ENCODE data around the gene SPPL2A. TPM values are rescaled to one million over a fixed set of nuclear protein-coding genes. Genes with fewer than 3 reads are reported as not detected.

Gene SPPL2A
- total and polyA plus RNA-seq, 2 of the 13 experiments (the other 11 are each of a cell fraction or from before 2014, with no cell fraction given): 80.5 to 105 TPM

DNA sequence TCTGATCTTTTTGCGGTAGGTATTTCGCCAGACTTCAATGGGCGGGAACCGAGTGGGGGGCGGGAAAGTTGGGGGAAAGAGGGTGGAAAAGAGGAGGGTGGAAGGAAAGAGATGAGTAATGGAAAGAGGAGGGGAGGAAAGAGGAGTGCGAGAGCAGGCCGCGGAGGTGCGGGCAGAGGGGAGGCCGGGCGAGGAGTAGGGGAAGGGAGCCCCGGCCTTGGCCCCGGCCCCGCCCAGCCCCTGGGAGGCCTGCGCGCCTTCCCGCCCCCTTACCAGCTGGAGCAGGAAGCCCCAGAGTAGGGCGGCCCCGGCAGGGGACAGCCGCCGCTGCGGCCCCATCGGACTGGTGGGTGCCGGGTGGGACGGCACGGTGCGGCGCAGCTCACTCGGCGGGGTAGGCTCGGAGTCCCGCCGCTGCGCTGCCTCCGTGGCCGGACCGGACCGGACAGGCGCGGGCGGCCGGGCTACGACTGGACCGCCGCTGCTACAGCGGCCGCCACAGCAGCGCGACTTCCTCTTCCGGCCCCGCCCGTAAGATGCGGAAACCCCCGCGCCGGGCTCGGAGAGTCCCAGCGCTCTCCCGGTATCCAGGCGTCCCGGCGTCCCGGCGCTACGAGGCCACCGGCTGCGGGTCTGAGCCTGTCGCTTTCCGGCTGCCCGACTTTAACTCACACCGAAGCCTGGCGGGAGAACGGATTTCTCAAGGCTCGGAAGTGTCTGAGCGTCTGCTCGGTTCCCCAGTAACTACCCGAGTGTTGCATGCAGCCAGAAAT lies at the start of gene SPPL2A (continued):
- TF ChIP-seq HIVEP1 (CRISPR knock-in tag; IDR thresholded peaks at IDR 0.05): 0 out of 2 replicates have a peak, but pooled peaks have one; percentile 3
- peak; percentile 90 for TF ChIP-seq ETV6 (CRISPR knock-in tag; conservative IDR thresholded peaks at IDR 0.05)
- TF ChIP-seq ZBTB42 (CRISPR knock-in tag; IDR thresholded peaks at IDR 0.05): no peak
- no peak for TF ChIP-seq ATF5 (CRISPR knock-in tag; IDR thresholded peaks at IDR 0.05; ENCODE audit: low read depth)
- TF ChIP-seq SCMH1 (CRISPR knock-in tag; IDR thresholded peaks at IDR 0.05; ENCODE audit: borderline replicate concordance): no peak
- peak; percentile 79; the same call in 1 of the 2 replicates for TF ChIP-seq ERF (CRISPR knock-in tag; IDR thresholded peaks at IDR 0.05)
- TF ChIP-seq MXI1 (IDR thresholded peaks at IDR 0.05; ENCODE audit: borderline replicate concordance, low read depth, low read length): peak; percentile 48; the same call in 1 of the 3 replicates
- no peak for TF ChIP-seq RBM22 (optimal IDR thresholded peaks at IDR 0.05; ENCODE audit: low read length)
- TF ChIP-seq FOXA3 (CRISPR knock-in tag; IDR thresholded peaks at IDR 0.05): peak; percentile 19; the same call in 1 of the 2 replicates
- TF ChIP-seq, protein P1, sequence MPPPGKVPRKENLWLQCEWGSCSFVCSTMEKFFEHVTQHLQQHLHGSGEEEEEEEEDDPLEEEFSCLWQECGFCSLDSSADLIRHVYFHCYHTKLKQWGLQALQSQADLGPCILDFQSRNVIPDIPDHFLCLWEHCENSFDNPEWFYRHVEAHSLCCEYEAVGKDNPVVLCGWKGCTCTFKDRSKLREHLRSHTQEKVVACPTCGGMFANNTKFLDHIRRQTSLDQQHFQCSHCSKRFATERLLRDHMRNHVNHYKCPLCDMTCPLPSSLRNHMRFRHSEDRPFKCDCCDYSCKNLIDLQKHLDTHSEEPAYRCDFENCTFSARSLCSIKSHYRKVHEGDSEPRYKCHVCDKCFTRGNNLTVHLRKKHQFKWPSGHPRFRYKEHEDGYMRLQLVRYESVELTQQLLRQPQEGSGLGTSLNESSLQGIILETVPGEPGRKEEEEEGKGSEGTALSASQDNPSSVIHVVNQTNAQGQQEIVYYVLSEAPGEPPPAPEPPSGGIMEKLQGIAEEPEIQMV (CRISPR knock-in tag; IDR thresholded peaks at IDR 0.05; ENCODE audit: low read depth): peak; percentile 2; the same call in 1 of the 2 replicates
- TF ChIP-seq ZNF788 (CRISPR knock-in tag; IDR thresholded peaks at IDR 0.05; ENCODE audit: borderline replicate concordance): peak; percentile 37; the same call in 1 of the 2 replicates
- peak; percentile 74; the same call in 1 of the 2 replicates for TF ChIP-seq KDM2A (CRISPR knock-in tag; IDR thresholded peaks at IDR 0.05; ENCODE audit: borderline replicate concordance, low read depth)
- peak; percentile 79; the same call in 1 of the 2 replicates for TF ChIP-seq ZNF670 (CRISPR knock-in tag; IDR thresholded peaks at IDR 0.05; ENCODE audit: borderline replicate concordance)
- 0 out of 2 replicates have a peak, but pooled peaks have one; percentile 25 for TF ChIP-seq KDM3A (CRISPR knock-in tag; IDR thresholded peaks at IDR 0.05; ENCODE audit: low read depth)
- TF ChIP-seq SOX13 (IDR thresholded peaks at IDR 0.05): no peak
- peak in 1 of 2 experiments; percentile 6; a peak in 1 of 4 replicates for TF ChIP-seq SOX13 (CRISPR knock-in tag; conservative IDR thresholded peaks at IDR 0.05 in 1 of 2, IDR thresholded peaks at IDR 0.05 in 1 of 2)
- TF ChIP-seq PAXIP1 (CRISPR knock-in tag; conservative IDR thresholded peaks at IDR 0.05): 0 out of 2 replicates have a peak, but pooled peaks have one; percentile 24
- peak; percentile 64; the same call in 1 of the 2 replicates for TF ChIP-seq BCL3 (CRISPR knock-in tag; IDR thresholded peaks at IDR 0.05)

Measured in HepG2 (cell line).